ENCODE measurements around the gene SIRPB1. TPM values are rescaled to one million over a fixed set of nuclear protein-coding genes. Genes with fewer than 3 reads are reported as not detected.
"Not testable (repeated sequence)": the region's sequence is repeated elsewhere in the genome, so short reads cannot be mapped to it uniquely, and the experiment has no call there.

SIRPB1 gene
- polyA plus RNA-seq, 1 donor, result 0.71 TPM

GRCh38 chr20:1636621-1637020 lies 16.8 kb upstream of the SIRPB1 start:
- DNase-seq, result no peak

DNA sequence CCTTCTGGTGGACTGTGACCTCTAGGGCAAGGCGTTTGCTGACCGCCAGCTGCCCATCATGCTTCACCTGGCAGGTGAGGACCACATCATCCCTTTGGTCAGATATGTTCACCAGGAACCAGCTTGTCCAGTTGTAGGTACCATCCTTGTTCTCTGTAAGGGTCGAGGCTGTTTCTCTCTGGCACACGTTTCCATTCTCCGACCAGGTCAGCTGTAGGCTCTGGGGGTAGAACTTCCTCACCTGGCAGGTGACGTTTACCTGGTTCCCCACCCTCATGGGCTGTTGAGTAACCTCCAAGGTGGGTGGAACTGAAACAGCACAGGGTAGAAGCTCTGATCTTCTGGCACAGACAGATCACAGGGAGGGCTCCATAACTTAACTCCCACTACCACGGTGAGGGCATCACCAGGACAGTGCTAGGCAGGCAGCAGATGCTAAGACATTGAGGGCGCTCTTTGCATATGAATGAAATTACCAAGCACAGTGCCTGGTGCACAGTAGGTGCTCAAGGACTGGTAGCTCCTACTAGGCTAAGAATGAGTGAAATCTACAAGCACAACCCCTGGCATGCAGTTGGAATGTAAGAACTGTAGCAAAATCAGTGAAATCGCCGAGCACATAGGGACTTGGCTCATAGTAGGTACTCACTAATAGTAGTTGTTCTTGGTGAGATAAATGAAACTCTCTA lies 15.6 kb upstream of the SIRPB1 start:
- no peak for DNase-seq

- DNase-seq, result no peak
These were observed 13.7 kb upstream of the SIRPB1 start for GRCh38 chr20:1633535-1633934.

DNA sequence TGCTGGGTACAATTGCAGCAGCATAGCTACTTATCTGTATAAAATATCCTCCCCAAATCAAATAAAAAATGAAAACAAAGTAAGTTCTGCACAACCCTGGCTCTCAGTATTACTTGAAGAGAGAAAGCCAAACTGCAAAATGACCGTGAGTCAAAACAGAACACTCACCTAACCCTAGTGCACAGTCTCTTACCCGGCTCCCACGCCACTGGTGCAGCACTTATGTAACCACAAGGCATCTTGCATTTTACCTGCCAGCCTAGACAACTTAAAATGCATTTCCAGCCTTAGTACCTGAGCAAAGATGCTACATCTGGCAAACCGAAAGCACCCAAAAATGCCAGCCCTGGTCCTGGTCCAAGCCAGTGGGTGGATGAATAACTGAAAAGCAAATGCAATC lies 12.4 kb upstream of the SIRPB1 start:
- DNase-seq, result no peak

DNA sequence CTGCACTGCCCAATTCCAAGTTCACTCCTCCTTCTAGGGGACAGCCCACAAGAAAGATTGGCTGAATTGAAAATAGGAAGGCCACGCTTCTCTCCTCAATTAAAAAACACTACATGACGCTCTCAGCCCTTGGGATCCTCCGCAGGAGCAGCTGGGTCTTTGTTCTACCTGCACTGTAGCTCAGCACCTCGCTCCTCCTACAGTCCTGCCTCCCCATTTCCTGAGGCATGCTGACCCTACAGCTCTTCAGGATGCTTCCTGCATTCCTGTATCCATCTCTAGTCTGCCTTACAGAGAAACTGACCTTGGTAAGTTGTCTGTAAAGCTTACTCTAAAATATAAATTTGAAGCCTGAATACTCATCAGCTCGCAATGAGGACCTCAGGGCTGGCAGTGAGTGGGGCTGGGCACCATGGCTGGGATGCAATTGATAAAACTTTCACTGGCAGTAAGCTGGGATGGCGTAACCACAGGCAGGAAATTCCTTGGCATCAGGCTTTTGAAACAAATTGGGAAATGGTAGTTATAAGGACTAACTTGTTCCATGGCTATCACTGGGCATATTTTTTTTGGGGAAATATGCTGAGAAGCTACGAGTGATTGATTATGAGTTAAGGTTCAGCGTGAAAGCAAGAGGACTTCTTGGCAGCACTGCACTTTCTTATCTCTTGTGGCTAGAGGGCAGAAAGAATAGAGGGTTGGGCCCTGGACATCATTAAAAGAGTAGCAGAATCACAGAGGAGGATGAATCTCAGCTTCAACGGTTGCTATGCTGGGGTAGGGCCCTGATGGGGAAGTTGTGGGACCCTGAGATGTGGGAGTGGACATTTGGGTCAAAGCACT lies 11.7 kb upstream of the SIRPB1 start:
- no peak for DNase-seq

- DNase-seq, result no peak
These were observed 10.4 kb upstream of the SIRPB1 start for GRCh38 chr20:1630186-1630585.

GRCh38 chr20:1629321-1629720 lies 9.5 kb upstream of the SIRPB1 start:
- DNase-seq, result no peak

DNA sequence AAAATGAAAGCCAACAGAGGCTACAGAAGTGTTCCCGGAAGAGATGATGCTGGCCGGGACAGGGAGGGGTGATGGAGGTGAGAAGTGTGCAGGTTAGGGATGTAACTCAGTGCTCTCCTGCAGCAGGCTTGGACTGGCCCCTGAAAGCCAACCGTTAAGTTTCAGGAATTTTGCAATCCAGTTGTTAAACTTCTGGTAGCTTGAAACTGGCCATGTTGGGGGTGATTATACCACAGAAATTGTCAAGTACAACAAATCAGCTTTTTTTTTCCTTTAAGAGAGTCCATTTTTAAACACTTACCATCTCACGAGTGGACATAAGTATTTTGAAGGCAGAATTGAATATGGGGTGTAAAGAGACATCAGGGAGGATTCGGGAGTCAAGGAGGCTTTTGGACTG lies 8.8 kb upstream of the SIRPB1 start:
- no peak for DNase-seq

DNA sequence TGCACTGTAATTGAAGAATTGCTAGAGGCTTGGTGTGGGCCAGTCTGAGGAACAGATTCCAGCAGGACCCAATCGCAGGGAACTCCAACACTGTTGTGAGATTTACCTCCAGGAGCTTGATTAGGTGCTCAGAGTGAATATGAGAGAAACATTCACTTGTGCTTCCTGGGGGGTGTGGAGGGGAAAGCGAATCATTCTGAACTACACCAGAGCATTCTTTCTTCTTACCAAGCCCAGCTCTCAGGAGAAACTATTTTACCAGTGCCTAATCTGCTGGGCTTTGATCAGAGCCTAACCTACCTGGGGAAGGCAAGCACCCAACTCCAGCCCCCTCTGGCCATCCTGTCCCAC lies 7.4 kb upstream of the SIRPB1 start:
- DNase-seq, result no peak

GRCh38 chr20:1626528-1627199 lies 6.9 kb upstream of the SIRPB1 start:
- no peak for DNase-seq

- no peak for DNase-seq
These were observed 5.4 kb upstream of the SIRPB1 start for GRCh38 chr20:1625083-1625690.

GRCh38 chr20:1623501-1624205 lies 3.8 kb upstream of the SIRPB1 start:
- DNase-seq, result no peak

GRCh38 chr20:1622450-1622849 lies 2.6 kb upstream of the SIRPB1 start:
- no peak for DNase-seq

GRCh38 chr20:1621316-1621715 lies 1.5 kb upstream of the SIRPB1 start:
- DNase-seq, result no peak

DNA sequence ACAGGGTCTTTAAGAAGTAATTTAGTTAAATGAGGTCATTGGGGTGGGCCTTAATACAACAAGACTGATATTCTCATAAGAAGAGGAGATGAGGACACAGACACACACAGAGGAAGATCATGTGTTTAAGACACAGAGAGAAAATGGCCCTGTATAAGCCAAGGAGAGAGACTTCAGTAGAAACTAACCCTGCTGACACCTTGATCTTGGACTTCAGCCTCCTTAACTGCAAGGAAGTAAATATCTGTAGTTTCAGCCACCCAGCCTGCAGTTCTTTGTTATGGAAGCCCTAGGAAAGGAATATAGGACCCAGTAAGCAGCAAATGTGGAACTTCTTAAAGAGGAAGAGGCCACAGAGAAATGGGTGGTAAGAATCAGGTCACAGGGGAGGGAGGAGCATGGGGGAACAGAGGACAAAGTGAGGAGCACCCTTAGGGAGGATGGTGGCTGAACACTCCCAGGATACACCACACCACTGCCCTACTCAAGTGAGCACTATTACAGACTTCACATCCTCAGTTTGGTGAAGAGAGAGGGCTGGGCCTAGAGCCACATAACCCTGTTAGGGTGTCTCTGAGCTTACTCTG lies 762 bp downstream of the SIRPB1 start:
- DNase-seq, result no peak

DNA sequence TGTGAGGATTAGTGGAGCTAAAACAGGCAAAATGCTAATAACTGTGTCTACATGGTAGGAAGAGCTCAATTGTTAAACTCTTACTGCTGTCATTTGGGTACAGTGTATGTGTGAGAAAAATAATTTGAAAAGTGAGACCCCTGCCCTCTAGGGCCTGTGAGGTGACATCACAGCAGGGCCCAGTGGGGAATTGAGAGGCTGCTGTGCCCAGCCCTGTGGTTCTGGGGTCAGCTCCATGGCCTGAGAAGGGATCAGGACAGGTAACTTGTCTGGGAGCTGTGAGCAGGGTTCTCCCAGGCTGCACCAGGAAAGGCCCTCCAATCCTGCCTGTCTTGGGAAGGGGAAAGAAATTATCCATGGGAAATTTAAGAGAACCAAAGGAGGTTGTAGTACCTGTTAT lies 1.3 kb downstream of the SIRPB1 start:
- DNase-seq, result no peak

GRCh38 chr20:1616858-1617434 lies 2.9 kb downstream of the SIRPB1 start:
- no peak for DNase-seq

- DNase-seq, result not testable (repeated sequence)
These were observed 9.4 kb downstream of the SIRPB1 start for GRCh38 chr20:1610404-1610803.

DNA sequence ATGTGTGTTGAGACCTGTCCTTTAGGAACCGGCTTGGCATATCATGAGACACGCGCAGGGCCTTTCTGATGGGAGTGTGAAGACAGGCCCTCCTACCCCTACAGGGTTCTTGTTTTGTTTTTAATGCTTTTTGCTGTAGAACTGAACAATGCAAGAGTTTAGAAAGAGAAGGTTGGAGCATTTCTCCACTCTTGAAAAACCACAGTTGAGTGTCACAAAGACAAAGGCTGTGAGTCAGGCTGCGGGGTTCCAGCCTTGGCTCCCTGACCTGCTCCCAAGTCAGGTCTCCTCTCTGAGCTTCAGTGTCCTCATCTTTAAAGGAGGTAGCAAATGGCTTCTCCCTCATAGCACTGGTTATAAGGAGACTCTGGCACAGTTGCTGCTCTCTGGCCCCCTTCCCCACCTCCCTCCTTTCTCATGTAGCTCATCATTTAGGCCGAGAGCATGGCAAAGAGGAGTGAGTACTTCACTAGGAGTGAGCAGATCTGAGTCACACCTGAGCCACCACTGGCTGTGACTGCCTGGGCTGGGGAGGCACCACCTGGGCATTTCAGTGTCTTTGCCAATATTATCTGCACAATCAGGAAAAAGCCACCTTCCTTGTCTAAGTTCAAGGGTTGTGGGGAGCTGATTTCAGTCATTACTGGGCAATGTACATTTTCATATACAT lies 11.0 kb downstream of the SIRPB1 start:
- DNase-seq, result not testable (repeated sequence)

- DNase-seq, result no peak
These were observed 19.1 kb downstream of the SIRPB1 start for GRCh38 chr20:1600736-1601135.

DNA sequence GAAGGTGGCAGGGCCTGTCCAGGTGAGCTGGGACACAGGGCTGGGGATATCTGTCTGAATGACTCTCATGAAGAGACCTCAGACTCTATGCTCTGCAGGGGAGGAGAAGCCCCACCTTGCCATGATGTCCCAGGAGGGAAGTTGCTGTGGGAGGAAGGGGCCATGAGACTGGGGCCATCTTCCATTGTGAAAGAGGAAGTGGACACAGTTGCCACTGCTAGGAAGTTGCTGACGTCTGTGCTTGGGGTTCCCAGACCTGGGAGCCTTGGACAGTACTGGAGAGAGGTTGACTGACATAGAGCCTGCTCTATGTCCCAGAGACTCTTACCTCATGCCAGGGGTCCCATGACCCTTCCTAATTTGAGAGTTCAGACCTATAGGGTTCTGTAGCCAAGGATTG lies 24.5 kb downstream of the SIRPB1 start:
- no peak for DNase-seq
